ENCODE measurements around the gene MYO7B.

The MYO7B gene

DNA sequence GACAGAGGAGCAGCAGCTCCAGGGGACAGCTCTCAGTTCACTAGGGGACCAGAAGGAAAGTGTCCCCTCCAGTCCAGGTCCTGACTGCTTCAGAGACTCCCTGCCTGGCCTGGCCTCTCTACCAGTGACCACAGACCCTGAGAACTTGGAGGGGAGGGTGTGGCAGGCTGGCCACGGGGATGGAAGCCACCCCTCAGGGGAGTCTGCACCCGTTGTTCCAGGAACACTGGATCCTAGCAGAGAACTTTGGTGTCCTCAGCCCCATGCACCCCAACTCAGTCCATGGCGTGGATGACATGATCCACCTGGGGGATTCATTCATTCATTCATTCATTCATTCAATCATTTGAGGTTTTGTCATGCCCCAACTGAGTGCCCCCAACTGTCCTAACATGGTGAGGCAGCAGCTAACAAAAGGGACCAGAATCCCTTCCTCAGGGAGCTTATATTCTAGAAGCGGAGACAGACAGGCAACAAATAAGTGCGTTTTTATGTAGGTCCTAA is 31.9 kb downstream of the MYO7B start:
- H2AFZ ChIP-seq (ENCODE audit: low read length) = no peak overlapping the region
- peaks cover 9% of the 10 kb centered on the region; the same call in 1 of the 2 replicates for H4K20me1 ChIP-seq (ENCODE audit: insufficient read depth, low read length)
- no peaks in the 10 kb centered on the region for H3K9me2 ChIP-seq (replicated peaks; ENCODE audit: insufficient read depth, low read length)
- no peaks in the 10 kb centered on the region for H3K79me2 ChIP-seq (ENCODE audit: low read length)
- H3K4me1 ChIP-seq (ENCODE audit: low read length) = peaks cover 22% of the 10 kb centered on the region
- H3F3A ChIP-seq (ENCODE audit: insufficient read depth, low read length) = peaks cover 16% of the 10 kb centered on the region
- H3K27me3 ChIP-seq (replicated peaks; ENCODE audit: insufficient read depth, low read length) = peaks cover 73% of the 10 kb centered on the region
- no peaks in the 10 kb centered on the region for H3K9me3 ChIP-seq (replicated peaks; ENCODE audit: insufficient read depth, low read length)
- H3K9ac ChIP-seq (ENCODE audit: low read length) = no peak overlapping the region
- H3K4me3 ChIP-seq (ENCODE audit: low read length) = no peak overlapping the region
- DNase-seq = no peak
- no peak overlapping the region for H3K27ac ChIP-seq (ENCODE audit: low read length)
- TF ChIP-seq EZH2phosphoT487 (IDR thresholded peaks at IDR 0.05; ENCODE audit: low read length) (no peak), EZH2 (optimal IDR thresholded peaks at IDR 0.05; ENCODE audit: low read depth, low read length) (no peak)
- TF ChIP-seq, protein P1, sequence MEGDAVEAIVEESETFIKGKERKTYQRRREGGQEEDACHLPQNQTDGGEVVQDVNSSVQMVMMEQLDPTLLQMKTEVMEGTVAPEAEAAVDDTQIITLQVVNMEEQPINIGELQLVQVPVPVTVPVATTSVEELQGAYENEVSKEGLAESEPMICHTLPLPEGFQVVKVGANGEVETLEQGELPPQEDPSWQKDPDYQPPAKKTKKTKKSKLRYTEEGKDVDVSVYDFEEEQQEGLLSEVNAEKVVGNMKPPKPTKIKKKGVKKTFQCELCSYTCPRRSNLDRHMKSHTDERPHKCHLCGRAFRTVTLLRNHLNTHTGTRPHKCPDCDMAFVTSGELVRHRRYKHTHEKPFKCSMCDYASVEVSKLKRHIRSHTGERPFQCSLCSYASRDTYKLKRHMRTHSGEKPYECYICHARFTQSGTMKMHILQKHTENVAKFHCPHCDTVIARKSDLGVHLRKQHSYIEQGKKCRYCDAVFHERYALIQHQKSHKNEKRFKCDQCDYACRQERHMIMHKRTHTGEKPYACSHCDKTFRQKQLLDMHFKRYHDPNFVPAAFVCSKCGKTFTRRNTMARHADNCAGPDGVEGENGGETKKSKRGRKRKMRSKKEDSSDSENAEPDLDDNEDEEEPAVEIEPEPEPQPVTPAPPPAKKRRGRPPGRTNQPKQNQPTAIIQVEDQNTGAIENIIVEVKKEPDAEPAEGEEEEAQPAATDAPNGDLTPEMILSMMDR (IDR thresholded peaks at IDR 0.05; ENCODE audit: low read length) = no peak
- no peak overlapping the region for H3K4me2 ChIP-seq (ENCODE audit: low read depth, low read length)
- no peaks in the 10 kb centered on the region for H3K36me3 ChIP-seq (replicated peaks; ENCODE audit: insufficient read depth, low read length)

DNA sequence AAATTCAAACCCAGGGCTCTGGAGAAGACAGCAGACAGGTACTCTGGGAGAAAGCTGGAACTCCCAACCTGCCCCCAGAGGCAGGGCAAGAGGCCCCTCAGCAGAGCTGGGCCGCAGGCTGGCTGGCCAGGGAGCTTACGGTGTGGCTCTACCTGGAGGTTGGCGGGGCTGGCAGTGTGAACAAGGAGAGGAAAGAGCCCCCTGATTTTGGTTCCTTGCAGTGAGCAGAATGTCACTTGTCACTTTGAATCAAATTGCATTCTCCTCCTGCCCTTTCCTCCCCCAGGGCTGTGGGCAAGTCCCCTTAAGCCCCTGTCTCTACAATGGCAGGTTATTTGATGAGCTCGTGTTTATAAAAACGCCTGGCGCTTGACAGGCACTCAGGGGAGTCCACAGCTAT is 32.6 kb downstream of the MYO7B start:
- H3K27ac ChIP-seq (ENCODE audit: low read length) = no peak overlapping the region
- TF ChIP-seq, protein P1 (IDR thresholded peaks at IDR 0.05; ENCODE audit: low read length) = no peak
- TF ChIP-seq EZH2phosphoT487 (IDR thresholded peaks at IDR 0.05; ENCODE audit: low read length) (no peak), EZH2 (optimal IDR thresholded peaks at IDR 0.05; ENCODE audit: low read depth, low read length) (no peak)
- H4K20me1 ChIP-seq (ENCODE audit: insufficient read depth, low read length) = peaks cover 9% of the 10 kb centered on the region; the same call in 1 of the 2 replicates
- no peak for DNase-seq
- no peaks in the 10 kb centered on the region for H3K9me2 ChIP-seq (replicated peaks; ENCODE audit: insufficient read depth, low read length)
- H3K27me3 ChIP-seq (replicated peaks; ENCODE audit: insufficient read depth, low read length) = peaks cover 80% of the 10 kb centered on the region
- H3K79me2 ChIP-seq (ENCODE audit: low read length) = no peaks in the 10 kb centered on the region
- no peaks in the 10 kb centered on the region for H3K36me3 ChIP-seq (replicated peaks; ENCODE audit: insufficient read depth, low read length)
- H3K9ac ChIP-seq (ENCODE audit: low read length) = no peak overlapping the region
- H3K4me3 ChIP-seq (ENCODE audit: low read length) = no peak overlapping the region
- no peak overlapping the region for H2AFZ ChIP-seq (ENCODE audit: low read length)
- peaks cover 12% of the 10 kb centered on the region for H3F3A ChIP-seq (ENCODE audit: insufficient read depth, low read length)
- H3K4me2 ChIP-seq (ENCODE audit: low read depth, low read length) = no peak overlapping the region
- peaks cover 17% of the 10 kb centered on the region for H3K4me1 ChIP-seq (ENCODE audit: low read length)
- H3K9me3 ChIP-seq (replicated peaks; ENCODE audit: insufficient read depth, low read length) = no peaks in the 10 kb centered on the region

DNA sequence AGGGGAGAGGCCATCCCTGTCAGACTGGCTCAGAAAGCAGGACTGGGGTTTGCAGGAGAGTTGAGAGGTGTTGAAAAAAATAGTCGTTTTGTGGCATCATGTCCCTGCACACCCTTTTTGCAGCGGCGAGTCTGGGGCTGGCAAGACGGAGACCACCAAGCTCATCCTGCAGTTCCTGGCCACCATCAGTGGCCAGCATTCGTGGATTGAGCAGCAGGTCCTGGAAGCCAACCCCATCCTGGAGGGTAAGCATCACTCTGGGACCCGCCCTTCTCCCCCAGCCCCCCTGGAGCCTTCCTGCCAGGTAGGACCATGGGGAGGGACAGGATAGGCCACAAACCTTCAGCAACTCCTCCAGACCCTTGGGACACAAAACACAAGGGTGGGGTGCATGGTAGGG is 34.2 kb downstream of the MYO7B start:
- DNase-seq = no peak
- H3K4me1 ChIP-seq (ENCODE audit: low read length) = peaks cover 7% of the 10 kb centered on the region
- H3F3A ChIP-seq (ENCODE audit: insufficient read depth, low read length) = no peaks in the 10 kb centered on the region
- no peak overlapping the region for H3K27ac ChIP-seq (ENCODE audit: low read length)
- H3K9ac ChIP-seq (ENCODE audit: low read length) = no peak overlapping the region
- H2AFZ ChIP-seq (ENCODE audit: low read length) = no peak overlapping the region
- peaks cover 86% of the 10 kb centered on the region for H3K27me3 ChIP-seq (replicated peaks; ENCODE audit: insufficient read depth, low read length)
- H3K4me2 ChIP-seq (ENCODE audit: low read depth, low read length) = no peak overlapping the region
- H3K9me3 ChIP-seq (replicated peaks; ENCODE audit: insufficient read depth, low read length) = no peaks in the 10 kb centered on the region
- no peak overlapping the region for H3K4me3 ChIP-seq (ENCODE audit: low read length)
- no peak for TF ChIP-seq EZH2 (optimal IDR thresholded peaks at IDR 0.05; ENCODE audit: low read depth, low read length)
- TF ChIP-seq EZH2phosphoT487 (IDR thresholded peaks at IDR 0.05; ENCODE audit: low read length) = no peak
- TF ChIP-seq, protein P1 (IDR thresholded peaks at IDR 0.05; ENCODE audit: low read length) = no peak
- 0 out of 2 replicates have a peak, but pooled peaks cover 3% of the 10 kb centered on the region for H4K20me1 ChIP-seq (ENCODE audit: insufficient read depth, low read length)
- H3K79me2 ChIP-seq (ENCODE audit: low read length) = no peaks in the 10 kb centered on the region
- no peaks in the 10 kb centered on the region for H3K9me2 ChIP-seq (replicated peaks; ENCODE audit: insufficient read depth, low read length)
- no peaks in the 10 kb centered on the region for H3K36me3 ChIP-seq (replicated peaks; ENCODE audit: insufficient read depth, low read length)
